HepG2 (cell line): ENCODE results near the gene RASSF6. TPM values are rescaled to one million over a fixed set of nuclear protein-coding genes. Genes with fewer than 3 reads are reported as not detected.

Experiments
- EHMT2 ChIP-seq: fragments of 200-600 bp; sonication (generic); IDR thresholded peaks from 2 replicates; pipeline ENCODE4 v1.7.0; 2017; ENCODE audit warnings: antibody characterized with exemption, low read depth, low read length, borderline replicate concordance
- HDAC1 ChIP-seq: sonication (generic); formaldehyde crosslinking; IDR thresholded peaks from 2 replicates; pipeline ENCODE4 v1.5.1; 2020; ENCODE audit warnings: mild to moderate bottlenecking, missing genetic modification reagents
- KAT8 ChIP-seq: IDR thresholded peaks from 2 replicates; pipeline ENCODE4 v1.6.1; 2016; ENCODE audit warnings: missing genetic modification reagents, missing compliant biosample characterization
- KLF15 ChIP-seq: sonication (generic); formaldehyde crosslinking; IDR thresholded peaks from 2 replicates; pipeline ENCODE4 v1.8.1; 2023; ENCODE audit warnings: borderline replicate concordance, mild to moderate bottlenecking, inconsistent platforms, missing genetic modification reagents, mixed read lengths
- NR2C2 ChIP-seq: sonication (generic); formaldehyde crosslinking; IDR thresholded peaks from 2 replicates; pipeline ENCODE4 v1.4.0; 2020; ENCODE audit warnings: missing genetic modification reagents, mild to moderate bottlenecking, moderate library complexity, borderline replicate concordance
- PPARG ChIP-seq: conservative IDR thresholded peaks from 2 replicates; pipeline ENCODE4 v1.6.1; 2016; ENCODE audit warnings: missing biosample characterization, missing genetic modification reagents
- RCOR2 ChIP-seq: IDR thresholded peaks from 2 replicates; pipeline ENCODE4 v1.6.1; 2016; ENCODE audit warnings: missing biosample characterization, missing genetic modification reagents
- SIX1 ChIP-seq: sonication (generic); formaldehyde crosslinking; IDR thresholded peaks from 2 replicates; pipeline ENCODE4 v1.4.0; 2020; ENCODE audit warnings: missing genetic modification reagents, borderline replicate concordance
- U2AF2 ChIP-seq: fragments of 200-400 bp; formaldehyde crosslinking; IDR thresholded peaks from 2 replicates; pipeline ENCODE4 v1.6.1; 2017; ENCODE audit warnings: low read depth, mild to moderate bottlenecking, low read length
- ZFP41 ChIP-seq: sonication (generic); formaldehyde crosslinking; IDR thresholded peaks from 2 replicates; pipeline ENCODE4 v1.4.0; 2020; ENCODE audit warnings: mild to moderate bottlenecking, missing genetic modification reagents, borderline replicate concordance
- ZNF234 ChIP-seq: sonication (generic); formaldehyde crosslinking; conservative IDR thresholded peaks from 2 replicates; pipeline ENCODE4 v1.5.1; 2020; ENCODE audit warnings: mild to moderate bottlenecking, missing genetic modification reagents
- ZNF24 ChIP-seq: fragments of 450-650 bp; IDR thresholded peaks from 2 replicates; pipeline ENCODE4 v1.6.1; 2017; ENCODE audit warnings: antibody characterized with exemption, mild to moderate bottlenecking
- ZNF451 ChIP-seq: sonication (generic); formaldehyde crosslinking; IDR thresholded peaks from 2 replicates; pipeline ENCODE4 v1.5.0; 2020; ENCODE audit warnings: mild to moderate bottlenecking, missing genetic modification reagents
- ZNF629 ChIP-seq: sonication (generic); formaldehyde crosslinking; conservative IDR thresholded peaks from 2 replicates; pipeline ENCODE4 v1.5.0; 2020; ENCODE audit warnings: missing genetic modification reagents
- ZNF652 ChIP-seq: IDR thresholded peaks from 2 replicates; pipeline ENCODE4 v1.6.1; 2016; ENCODE audit warnings: low read depth, borderline replicate concordance
- ZNF766 ChIP-seq: sonication (generic); formaldehyde crosslinking; IDR thresholded peaks from 2 replicates; pipeline ENCODE4 v1.5.0; 2020; ENCODE audit warnings: missing genetic modification reagents, borderline replicate concordance
- ZNF883 ChIP-seq: sonication (generic); formaldehyde crosslinking; IDR thresholded peaks from 2 replicates; pipeline ENCODE4 v1.5.1; 2020; ENCODE audit warnings: mild to moderate bottlenecking, missing genetic modification reagents; ENCODE audit errors: not compliant biosample characterization
- polyA plus RNA-seq, 8 experiments: library from polyadenylated mRNA; depleted of rRNA in 3 of 8; stranded (reverse) in 7 of 8; unstranded in 1 of 8; fragments of >200 nt; fragmentation: Illumina TruSeq in 4 of 8; extraction: Trizol in 4 of 8; gene quantifications; 2 replicates each; pipeline versions ENCODE4 v1.2.1 to v1.2.3, GENCODE V29; 2011 to 2016; ENCODE audit warnings: low read depth in 4 of 8, missing spikeins in 1 of 8, mixed read lengths in 1 of 8; ENCODE audit not compliant: insufficient read depth in 1 of 8
- total RNA-seq, 5 experiments: library from RNA; depleted of rRNA; stranded (reverse); fragments of >200 nt; fragmentation: Illumina TruSeq; extraction: Trizol; gene quantifications; 2 replicates each; pipeline ENCODE4 v1.2.3, GENCODE V29; 2016; ENCODE audit warnings: low read depth in 1 of 5
- TF ChIP-seq, protein P1 (sequence below): sonication (generic); formaldehyde crosslinking; IDR thresholded peaks from 2 replicates; pipeline ENCODE4 v1.4.0; 2020; ENCODE audit warnings: missing genetic modification reagents
- TF ChIP-seq, protein P2 (sequence below): sonication (generic); formaldehyde crosslinking; IDR thresholded peaks from 2 replicates; pipeline ENCODE4 v1.4.0; 2020; ENCODE audit warnings: missing genetic modification reagents, mild to moderate bottlenecking, borderline replicate concordance
- TF ChIP-seq, protein P3 (sequence below): sonication (generic); formaldehyde crosslinking; IDR thresholded peaks from 2 replicates; pipeline ENCODE4 v1.4.0; 2020; ENCODE audit warnings: mild to moderate bottlenecking, missing genetic modification reagents
- TF ChIP-seq, protein P4 (sequence below): IDR thresholded peaks from 2 replicates; pipeline ENCODE4 v1.6.1; 2012; ENCODE audit warnings: inconsistent platforms
- TF ChIP-seq, protein P5 (sequence below): sonication (generic); formaldehyde crosslinking; IDR thresholded peaks from 2 replicates; pipeline ENCODE4 v1.4.0; 2020; ENCODE audit warnings: missing genetic modification reagents

RASSF6 gene
- total and polyA plus RNA-seq, 2 of the 13 experiments (the other 11 are each of a cell fraction or from before 2014, with no cell fraction given): 0.03 to 0.11 TPM

DNA sequence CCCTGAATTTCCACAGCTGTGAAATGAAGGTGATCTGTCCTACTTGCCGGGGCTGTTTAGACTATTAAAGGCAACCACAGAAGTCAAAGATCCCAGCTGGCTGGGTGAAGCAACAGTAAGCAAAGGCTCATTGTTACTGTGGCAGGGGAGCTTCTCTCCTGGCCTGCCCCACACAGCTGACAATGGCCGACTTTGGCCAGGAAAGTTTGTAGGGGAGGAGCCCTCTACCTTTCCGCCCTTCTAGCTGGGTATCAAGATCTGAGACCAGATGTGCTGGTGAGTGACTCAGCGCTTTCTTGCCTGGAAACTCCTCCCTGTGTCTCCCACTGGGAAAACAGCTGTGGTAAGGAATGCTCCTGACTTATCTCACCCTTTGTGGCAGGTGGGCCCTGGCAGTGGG is 21.1 kb downstream of the RASSF6 start (continued):
- no peak for TF ChIP-seq ZNF24
- TF ChIP-seq KLF15 (CRISPR knock-in tag): no peak
- TF ChIP-seq, protein P1, sequence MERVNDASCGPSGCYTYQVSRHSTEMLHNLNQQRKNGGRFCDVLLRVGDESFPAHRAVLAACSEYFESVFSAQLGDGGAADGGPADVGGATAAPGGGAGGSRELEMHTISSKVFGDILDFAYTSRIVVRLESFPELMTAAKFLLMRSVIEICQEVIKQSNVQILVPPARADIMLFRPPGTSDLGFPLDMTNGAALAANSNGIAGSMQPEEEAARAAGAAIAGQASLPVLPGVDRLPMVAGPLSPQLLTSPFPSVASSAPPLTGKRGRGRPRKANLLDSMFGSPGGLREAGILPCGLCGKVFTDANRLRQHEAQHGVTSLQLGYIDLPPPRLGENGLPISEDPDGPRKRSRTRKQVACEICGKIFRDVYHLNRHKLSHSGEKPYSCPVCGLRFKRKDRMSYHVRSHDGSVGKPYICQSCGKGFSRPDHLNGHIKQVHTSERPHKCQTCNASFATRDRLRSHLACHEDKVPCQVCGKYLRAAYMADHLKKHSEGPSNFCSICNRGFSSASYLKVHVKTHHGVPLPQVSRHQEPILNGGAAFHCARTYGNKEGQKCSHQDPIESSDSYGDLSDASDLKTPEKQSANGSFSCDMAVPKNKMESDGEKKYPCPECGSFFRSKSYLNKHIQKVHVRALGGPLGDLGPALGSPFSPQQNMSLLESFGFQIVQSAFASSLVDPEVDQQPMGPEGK (CRISPR knock-in tag): peak; percentile 82
- peak; percentile 26 for TF ChIP-seq ZNF629 (CRISPR knock-in tag)
- TF ChIP-seq, protein P2, sequence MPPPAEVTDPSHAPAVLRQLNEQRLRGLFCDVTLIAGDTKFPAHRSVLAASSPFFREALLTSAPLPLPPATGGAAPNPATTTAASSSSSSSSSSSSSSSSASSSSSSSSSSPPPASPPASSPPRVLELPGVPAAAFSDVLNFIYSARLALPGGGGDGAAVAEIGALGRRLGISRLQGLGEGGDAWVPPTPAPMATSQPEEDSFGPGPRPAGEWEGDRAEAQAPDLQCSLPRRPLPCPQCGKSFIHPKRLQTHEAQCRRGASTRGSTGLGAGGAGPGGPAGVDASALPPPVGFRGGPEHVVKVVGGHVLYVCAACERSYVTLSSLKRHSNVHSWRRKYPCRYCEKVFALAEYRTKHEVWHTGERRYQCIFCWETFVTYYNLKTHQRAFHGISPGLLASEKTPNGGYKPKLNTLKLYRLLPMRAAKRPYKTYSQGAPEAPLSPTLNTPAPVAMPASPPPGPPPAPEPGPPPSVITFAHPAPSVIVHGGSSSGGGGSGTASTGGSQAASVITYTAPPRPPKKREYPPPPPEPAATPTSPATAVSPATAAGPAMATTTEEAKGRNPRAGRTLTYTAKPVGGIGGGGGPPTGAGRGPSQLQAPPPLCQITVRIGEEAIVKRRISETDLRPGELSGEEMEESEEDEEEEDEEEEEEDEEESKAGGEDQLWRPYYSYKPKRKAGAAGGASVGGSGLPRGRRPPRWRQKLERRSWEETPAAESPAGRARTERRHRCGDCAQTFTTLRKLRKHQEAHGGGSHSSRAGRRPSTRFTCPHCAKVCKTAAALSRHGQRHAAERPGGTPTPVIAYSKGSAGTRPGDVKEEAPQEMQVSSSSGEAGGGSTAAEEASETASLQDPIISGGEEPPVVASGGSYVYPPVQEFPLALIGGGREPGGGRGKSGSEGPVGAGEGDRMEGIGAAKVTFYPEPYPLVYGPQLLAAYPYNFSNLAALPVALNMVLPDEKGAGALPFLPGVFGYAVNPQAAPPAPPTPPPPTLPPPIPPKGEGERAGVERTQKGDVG (CRISPR knock-in tag): 0 out of 2 replicates have a peak, but pooled peaks have one; percentile 47
- TF ChIP-seq HDAC1 (CRISPR knock-in tag): no peak; the same call in 1 of the 2 replicates
- no peak for TF ChIP-seq ZNF451 (CRISPR knock-in tag)
- TF ChIP-seq PPARG (CRISPR knock-in tag): peak; percentile 70; the same call in 1 of the 2 replicates
- TF ChIP-seq RCOR2 (CRISPR knock-in tag): peak; percentile 75
- TF ChIP-seq, protein P3, sequence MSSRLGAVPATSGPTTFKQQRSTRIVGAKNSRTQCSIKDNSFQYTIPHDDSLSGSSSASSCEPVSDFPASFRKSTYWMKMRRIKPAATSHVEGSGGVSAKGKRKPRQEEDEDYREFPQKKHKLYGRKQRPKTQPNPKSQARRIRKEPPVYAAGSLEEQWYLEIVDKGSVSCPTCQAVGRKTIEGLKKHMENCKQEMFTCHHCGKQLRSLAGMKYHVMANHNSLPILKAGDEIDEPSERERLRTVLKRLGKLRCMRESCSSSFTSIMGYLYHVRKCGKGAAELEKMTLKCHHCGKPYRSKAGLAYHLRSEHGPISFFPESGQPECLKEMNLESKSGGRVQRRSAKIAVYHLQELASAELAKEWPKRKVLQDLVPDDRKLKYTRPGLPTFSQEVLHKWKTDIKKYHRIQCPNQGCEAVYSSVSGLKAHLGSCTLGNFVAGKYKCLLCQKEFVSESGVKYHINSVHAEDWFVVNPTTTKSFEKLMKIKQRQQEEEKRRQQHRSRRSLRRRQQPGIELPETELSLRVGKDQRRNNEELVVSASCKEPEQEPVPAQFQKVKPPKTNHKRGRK (CRISPR knock-in tag): 0 out of 2 replicates have a peak, but pooled peaks have one; percentile 23
- TF ChIP-seq NR2C2 (CRISPR knock-in tag): no peak
- no peak for TF ChIP-seq ZFP41 (CRISPR knock-in tag)
- TF ChIP-seq ZNF234 (CRISPR knock-in tag): no peak
- TF ChIP-seq ZNF766 (CRISPR knock-in tag): no peak
- peak; percentile 78 for TF ChIP-seq KAT8 (CRISPR knock-in tag)
- TF ChIP-seq, protein P4, sequence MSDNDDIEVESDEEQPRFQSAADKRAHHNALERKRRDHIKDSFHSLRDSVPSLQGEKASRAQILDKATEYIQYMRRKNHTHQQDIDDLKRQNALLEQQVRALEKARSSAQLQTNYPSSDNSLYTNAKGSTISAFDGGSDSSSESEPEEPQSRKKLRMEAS: peak; percentile 20; the same call in 1 of the 2 replicates
- peak; percentile 43; the same call in 1 of the 2 replicates for TF ChIP-seq SIX1 (CRISPR knock-in tag)
- no peak for TF ChIP-seq ZNF652 (CRISPR knock-in tag)
- no peak for TF ChIP-seq U2AF2
- TF ChIP-seq ZNF883: no peak
- TF ChIP-seq, protein P5, sequence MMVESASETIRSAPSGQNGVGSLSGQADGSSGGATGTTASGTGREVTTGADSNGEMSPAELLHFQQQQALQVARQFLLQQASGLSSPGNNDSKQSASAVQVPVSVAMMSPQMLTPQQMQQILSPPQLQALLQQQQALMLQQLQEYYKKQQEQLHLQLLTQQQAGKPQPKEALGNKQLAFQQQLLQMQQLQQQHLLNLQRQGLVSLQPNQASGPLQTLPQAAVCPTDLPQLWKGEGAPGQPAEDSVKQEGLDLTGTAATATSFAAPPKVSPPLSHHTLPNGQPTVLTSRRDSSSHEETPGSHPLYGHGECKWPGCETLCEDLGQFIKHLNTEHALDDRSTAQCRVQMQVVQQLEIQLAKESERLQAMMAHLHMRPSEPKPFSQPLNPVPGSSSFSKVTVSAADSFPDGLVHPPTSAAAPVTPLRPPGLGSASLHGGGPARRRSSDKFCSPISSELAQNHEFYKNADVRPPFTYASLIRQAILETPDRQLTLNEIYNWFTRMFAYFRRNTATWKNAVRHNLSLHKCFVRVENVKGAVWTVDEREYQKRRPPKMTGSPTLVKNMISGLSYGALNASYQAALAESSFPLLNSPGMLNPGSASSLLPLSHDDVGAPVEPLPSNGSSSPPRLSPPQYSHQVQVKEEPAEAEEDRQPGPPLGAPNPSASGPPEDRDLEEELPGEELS (CRISPR knock-in tag): peak; percentile 95
- peak; percentile 42; the same call in 1 of the 2 replicates for TF ChIP-seq EHMT2
